GM21423 (cell line): ENCODE measurements around the gene NAV1.
"Not testable (repeated sequence)": the region's sequence is repeated elsewhere in the genome, so short reads cannot be mapped to it uniquely, and the experiment has no call there.

ENCODE experiments used
- ATAC-seq: cut with Tn5 transposase; IDR thresholded peaks from one replicate; pipeline ENCODE4 v1.9.1; 2021; ENCODE audit warnings: mild to moderate bottlenecking, moderate library complexity; ENCODE audit not compliant: unreplicated experiment

The NAV1 gene

DNA sequence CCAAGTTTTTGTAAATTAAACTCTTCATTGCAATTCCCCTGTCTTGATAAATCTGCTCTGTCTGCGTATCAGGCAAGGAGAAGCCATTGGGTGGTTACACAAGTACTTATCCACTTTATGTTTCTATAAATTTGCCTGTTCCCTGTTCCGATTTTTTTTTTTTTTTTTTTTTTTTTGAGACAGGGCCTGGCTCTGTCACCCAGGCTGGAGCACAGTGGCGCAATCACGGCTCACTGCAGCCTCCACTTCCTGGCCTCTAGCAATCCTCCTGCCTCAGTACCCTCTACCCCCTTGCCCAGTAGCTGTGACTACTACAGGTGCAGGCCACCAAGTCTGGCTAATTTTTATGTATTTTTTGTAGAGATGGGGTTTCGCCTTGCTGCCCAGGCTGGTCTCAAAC is 20.9 kb upstream of the NAV1 start:
- no peak for ATAC-seq

DNA sequence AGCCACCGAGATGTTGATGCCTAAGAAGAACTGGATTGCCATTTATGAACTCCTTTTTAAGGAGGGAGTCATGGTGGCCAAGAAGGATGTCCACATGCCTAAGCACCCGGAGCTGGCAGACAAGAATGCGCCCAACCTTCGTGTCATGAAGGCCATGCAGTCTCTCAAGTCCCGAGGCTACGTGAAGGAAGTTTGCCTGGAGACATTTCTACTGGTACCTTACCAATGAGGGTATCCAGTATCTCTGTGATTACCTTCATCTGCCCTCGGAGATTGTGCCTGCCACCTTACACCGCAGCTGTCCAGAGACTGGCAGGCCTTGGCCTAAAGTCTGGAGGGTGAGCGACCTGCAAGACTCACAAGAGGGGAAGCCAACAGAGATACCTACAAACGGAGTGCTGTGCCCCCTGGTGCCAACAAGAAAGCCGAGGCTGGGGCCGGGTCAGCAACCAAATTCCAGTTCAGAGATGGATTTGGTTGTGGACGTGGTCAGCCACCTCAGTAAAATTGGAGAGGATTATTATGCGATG is 18.8 kb upstream of the NAV1 start:
- ATAC-seq: not testable (repeated sequence)

DNA sequence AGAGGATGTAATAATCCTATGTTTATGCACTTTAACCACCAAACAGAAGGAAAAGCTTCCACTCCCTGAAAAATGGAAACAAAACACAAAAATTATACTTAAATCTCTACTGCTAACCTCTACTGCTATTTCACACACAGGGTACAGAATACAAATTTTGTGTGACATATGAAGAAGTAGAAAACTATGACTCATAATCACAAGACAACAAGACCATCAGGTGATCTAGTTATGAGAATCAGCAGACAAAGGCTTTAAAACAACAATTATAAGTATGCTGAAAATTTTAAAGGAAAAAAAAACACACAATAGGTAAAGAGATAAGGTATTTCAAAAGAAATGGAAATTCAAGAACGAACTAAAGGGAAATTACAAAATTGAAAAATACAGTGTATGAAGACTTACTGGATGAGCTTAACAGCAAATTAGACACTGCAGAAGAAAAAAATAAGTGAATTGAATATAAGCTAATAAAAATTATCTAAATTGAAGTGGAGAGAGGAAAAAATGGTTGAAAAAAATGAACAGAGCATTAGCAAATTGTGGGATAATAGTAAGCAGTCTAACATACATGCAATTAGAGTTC is 13.6 kb upstream of the NAV1 start:
- ATAC-seq: no peak

- ATAC-seq: no peak
Observed at GRCh38 chr1:201527879-201528278, 11.0 kb upstream of the NAV1 start.

GRCh38 chr1:201528631-201529252 is 10.2 kb upstream of the NAV1 start:
- ATAC-seq: no peak

- no peak for ATAC-seq
Observed at GRCh38 chr1:201530741-201531531, 8.0 kb upstream of the NAV1 start.

DNA sequence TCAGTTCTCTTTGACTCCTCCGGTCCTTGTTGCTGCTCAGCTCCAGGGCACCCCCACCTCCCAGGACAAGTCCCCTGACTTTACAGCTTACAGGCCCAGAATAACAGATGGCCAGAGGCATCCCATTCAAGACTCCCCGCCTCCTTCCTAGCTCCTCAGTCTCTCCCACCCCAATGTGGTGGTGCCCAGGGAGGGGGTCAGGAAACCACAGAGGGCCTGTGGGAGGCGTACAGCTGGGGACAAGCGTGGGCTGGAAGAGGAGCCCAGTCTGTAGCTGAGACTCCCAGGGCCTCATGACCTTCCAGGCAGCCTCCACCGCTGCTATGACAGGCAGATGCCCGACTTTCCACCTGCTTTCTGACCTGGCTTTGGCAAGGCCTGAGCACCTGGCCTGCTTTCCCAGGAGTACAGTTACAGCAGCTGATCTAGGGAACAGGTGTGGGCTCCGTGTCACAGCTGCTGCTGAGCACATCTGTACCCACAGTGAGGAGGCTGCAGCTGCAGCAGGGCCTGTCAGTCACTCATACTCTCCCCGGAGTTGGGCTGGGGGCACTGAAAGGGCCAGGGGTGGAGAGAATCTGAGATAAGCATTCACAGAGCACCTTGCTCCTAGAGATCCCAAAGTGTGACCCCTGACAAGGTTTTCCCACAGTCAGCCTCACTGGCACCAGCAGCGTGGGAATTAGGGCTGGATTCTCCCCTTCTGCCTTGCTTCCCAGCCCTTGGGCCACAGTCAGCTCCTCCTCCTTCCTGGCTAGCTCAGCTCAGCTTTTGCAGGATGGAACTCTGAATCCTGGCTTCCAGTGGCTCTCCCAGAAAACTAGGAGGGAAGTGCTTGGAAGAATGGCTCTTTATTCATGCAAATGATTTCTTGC is 7.1 kb upstream of the NAV1 start:
- ATAC-seq: no peak

DNA sequence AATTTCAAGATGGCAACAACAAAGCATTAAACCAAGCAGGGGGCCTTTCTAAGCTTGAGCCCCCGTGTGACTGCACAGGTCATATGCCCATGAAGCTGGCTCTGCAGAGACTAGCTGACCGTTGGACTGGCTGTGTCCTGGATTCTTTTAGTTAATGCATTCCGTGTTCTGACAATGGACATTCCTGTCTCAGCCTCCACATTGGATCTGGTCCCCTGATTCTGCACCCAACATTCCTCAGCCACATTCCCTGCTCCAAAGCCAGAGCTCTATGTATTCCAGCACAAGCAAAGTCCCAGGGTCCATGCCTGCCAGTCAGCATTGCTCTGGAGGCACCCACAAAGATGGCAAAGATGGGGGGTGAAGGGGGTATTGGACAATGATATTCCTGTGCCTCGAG is 5.1 kb upstream of the NAV1 start:
- no peak for ATAC-seq

- ATAC-seq: no peak
Observed at GRCh38 chr1:201535046-201535918, 3.6 kb upstream of the NAV1 start.

DNA sequence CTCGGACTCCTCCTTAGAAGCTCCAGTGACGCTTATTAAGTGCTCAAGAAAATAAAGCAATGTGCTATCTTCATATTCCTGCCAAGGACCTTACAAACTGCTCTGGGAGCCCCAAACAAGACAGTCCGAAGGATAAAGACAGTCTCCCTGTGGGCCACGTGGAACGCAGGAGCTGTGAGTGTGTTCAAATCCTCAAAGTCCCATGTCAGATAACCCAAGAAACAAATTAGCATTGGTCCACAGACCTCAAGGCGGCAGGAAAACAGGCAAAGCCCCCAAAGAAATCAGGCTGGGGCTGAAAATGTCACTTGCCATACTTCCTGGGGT is 3.0 kb upstream of the NAV1 start:
- no peak for ATAC-seq

GRCh38 chr1:201536558-201536957 is 2.4 kb upstream of the NAV1 start:
- no peak for ATAC-seq

GRCh38 chr1:201537028-201537427 is 1.9 kb upstream of the NAV1 start:
- ATAC-seq: no peak

GRCh38 chr1:201537467-201537866 is 1.5 kb upstream of the NAV1 start:
- ATAC-seq: no peak

DNA sequence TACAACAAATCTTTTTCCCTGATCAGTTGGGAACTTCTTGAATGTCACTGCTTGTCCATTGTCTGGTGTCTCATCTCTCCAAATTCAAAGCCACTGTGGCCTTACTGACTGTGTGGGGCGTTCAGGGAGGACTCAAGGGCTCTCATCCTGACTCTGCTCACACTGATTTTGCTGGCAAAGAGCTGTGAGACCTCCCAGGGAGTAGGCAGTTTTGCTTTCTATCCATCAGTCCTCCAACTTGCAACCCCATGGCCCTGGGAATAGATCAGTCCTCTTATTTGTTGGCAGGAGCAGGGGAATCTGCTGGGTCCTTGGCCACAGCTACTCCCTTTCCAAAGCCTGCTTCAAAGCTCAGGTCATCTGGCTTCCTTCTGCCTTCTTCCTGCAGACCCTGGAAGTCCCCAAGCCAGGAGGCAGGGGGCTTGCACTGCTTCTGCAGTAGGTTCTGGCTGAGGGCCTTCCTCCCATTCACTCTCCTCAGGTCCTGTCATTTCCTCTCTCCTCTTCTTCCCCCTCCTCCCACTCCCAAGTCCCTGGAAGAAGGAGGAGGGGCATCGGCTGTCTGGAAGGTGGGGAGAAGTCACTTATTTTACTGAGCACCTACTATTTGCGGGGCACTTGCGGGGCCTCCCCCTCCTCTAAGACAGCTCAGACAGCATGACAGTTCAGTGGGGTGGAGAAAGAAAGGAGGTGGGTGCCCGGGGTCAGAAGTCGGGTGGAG is 876 bp upstream of the NAV1 start:
- no peak for ATAC-seq

- no peak for ATAC-seq
Observed at GRCh38 chr1:201539561-201540431, 869 bp downstream of the NAV1 start.

- no peak for ATAC-seq
Observed at GRCh38 chr1:201540846-201541735, 2.2 kb downstream of the NAV1 start.

- ATAC-seq: no peak
Observed at GRCh38 chr1:201542309-201543035, 3.5 kb downstream of the NAV1 start.
